ENCODE data around the gene PIP4K2A.

PIP4K2A gene

GRCh38 chr10:22666287-22667092 is 47.9 kb downstream of the PIP4K2A start:
- H3K36me3 ChIP-seq (ENCODE audit: insufficient read depth, low read length): no peaks in the 10 kb centered on the region
- H3K27me3 ChIP-seq (ENCODE audit: insufficient read depth, low read length): no peaks in the 10 kb centered on the region
- no peak overlapping the region for H3K4me3 ChIP-seq (ENCODE audit: low read length)
- H3K9me3 ChIP-seq (ENCODE audit: low read length): no peaks in the 10 kb centered on the region
- peaks cover 16% of the 10 kb centered on the region for H3K4me1 ChIP-seq (ENCODE audit: insufficient read depth, low read length)
- H2AFZ ChIP-seq (ENCODE audit: low read depth, low read length): no peak overlapping the region

- no peaks in the 10 kb centered on the region for H3K9me3 ChIP-seq (ENCODE audit: low read length)
- no peak overlapping the region for H3K4me3 ChIP-seq (ENCODE audit: low read length)
- no peak overlapping the region for H2AFZ ChIP-seq (ENCODE audit: low read depth, low read length)
- H3K4me1 ChIP-seq (ENCODE audit: insufficient read depth, low read length): peaks cover 13% of the 10 kb centered on the region
- no peaks in the 10 kb centered on the region for H3K36me3 ChIP-seq (ENCODE audit: insufficient read depth, low read length)
- no peaks in the 10 kb centered on the region for H3K27me3 ChIP-seq (ENCODE audit: insufficient read depth, low read length)
These were observed 49.0 kb downstream of the PIP4K2A start for GRCh38 chr10:22665329-22665728.

- Histone ChIP-seq H2AFZ (ENCODE audit: low read depth, low read length) (no peak overlapping the region), H3K27me3 (ENCODE audit: insufficient read depth, low read length) (no peaks in the 10 kb centered on the region), H3K9me3 (ENCODE audit: low read length) (no peaks in the 10 kb centered on the region), H3K4me3 (ENCODE audit: low read length) (no peak overlapping the region), H3K4me1 (ENCODE audit: insufficient read depth, low read length) (peaks cover 9% of the 10 kb centered on the region), H3K36me3 (ENCODE audit: insufficient read depth, low read length) (no peaks in the 10 kb centered on the region)
These were observed 51.5 kb downstream of the PIP4K2A start for GRCh38 chr10:22662733-22663330.

- Histone ChIP-seq H3K27me3 (ENCODE audit: insufficient read depth, low read length) (no peaks in the 10 kb centered on the region), H2AFZ (ENCODE audit: low read depth, low read length) (no peak overlapping the region), H3K9me3 (ENCODE audit: low read length) (no peaks in the 10 kb centered on the region), H3K4me1 (ENCODE audit: insufficient read depth, low read length) (peaks cover 9% of the 10 kb centered on the region), H3K4me3 (ENCODE audit: low read length) (no peak overlapping the region), H3K36me3 (ENCODE audit: insufficient read depth, low read length) (no peaks in the 10 kb centered on the region)
These were observed 54.5 kb downstream of the PIP4K2A start for GRCh38 chr10:22659866-22660265.

DNA sequence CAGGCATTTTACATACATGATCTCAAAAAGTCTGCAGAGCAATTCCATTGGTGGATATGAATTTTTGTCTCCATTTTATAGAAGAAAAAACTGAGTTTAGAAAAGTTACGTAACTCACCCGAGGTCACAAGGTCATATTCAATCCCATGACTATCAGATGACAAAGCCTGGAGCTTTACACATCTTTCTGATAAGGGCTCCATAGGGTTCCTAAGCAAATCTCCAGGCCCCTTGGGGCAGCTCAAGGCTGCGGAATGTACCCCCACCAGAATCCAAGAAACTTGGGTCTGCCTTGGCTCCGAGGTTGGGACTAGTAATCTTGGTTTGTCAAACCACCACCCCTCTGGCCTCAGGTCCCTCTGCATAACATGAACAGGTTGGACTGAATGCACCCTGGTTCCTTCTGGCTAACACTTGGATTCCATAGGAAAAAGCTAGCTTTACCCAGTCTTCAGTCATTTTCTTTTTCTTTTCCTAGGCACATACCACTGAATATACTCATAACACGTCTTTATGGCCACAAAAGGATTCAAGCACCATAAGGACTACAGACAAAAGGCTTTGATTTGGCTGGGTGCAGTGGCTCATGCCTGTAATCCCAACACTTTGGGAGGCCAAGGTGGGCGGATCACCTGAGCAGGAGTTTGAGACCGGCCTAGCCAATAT is 55.5 kb downstream of the PIP4K2A start:
- Histone ChIP-seq H3K27me3 (ENCODE audit: insufficient read depth, low read length) (no peaks in the 10 kb centered on the region), H3K36me3 (ENCODE audit: insufficient read depth, low read length) (no peaks in the 10 kb centered on the region), H3K9me3 (ENCODE audit: low read length) (no peaks in the 10 kb centered on the region), H2AFZ (ENCODE audit: low read depth, low read length) (no peak overlapping the region), H3K4me1 (ENCODE audit: insufficient read depth, low read length) (peaks cover 9% of the 10 kb centered on the region), H3K4me3 (ENCODE audit: low read length) (no peak overlapping the region)

- Histone ChIP-seq H2AFZ (ENCODE audit: low read depth, low read length) (no peak overlapping the region), H3K9me3 (ENCODE audit: low read length) (no peaks in the 10 kb centered on the region), H3K4me1 (ENCODE audit: insufficient read depth, low read length) (peaks cover 5% of the 10 kb centered on the region), H3K4me3 (ENCODE audit: low read length) (no peak overlapping the region), H3K36me3 (ENCODE audit: insufficient read depth, low read length) (no peaks in the 10 kb centered on the region), H3K27me3 (ENCODE audit: insufficient read depth, low read length) (no peaks in the 10 kb centered on the region)
These were observed 56.7 kb downstream of the PIP4K2A start for GRCh38 chr10:22657566-22658225.

DNA sequence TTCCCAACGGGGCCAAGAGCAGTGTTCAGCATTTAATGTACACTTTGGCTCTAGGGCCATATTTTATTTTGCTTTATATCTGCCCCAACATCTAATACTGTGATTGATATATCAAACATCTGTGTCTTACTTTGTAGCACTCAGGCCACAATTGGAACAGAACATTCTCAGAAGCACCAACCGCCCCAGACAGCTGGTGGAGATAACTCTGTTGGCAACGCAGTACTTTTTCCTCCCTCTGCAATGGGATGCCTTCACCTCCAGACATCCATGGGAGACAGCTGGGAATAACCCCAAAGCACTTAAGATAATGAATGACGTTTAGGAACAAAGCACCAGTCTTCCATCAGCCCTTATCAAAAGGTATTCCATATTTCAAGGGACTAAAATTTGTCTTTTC is 57.4 kb downstream of the PIP4K2A start:
- no peaks in the 10 kb centered on the region for H3K9me3 ChIP-seq (ENCODE audit: low read length)
- H3K27me3 ChIP-seq (ENCODE audit: insufficient read depth, low read length): no peaks in the 10 kb centered on the region
- H3K4me1 ChIP-seq (ENCODE audit: insufficient read depth, low read length): no peaks in the 10 kb centered on the region
- H2AFZ ChIP-seq (ENCODE audit: low read depth, low read length): no peak overlapping the region
- H3K36me3 ChIP-seq (ENCODE audit: insufficient read depth, low read length): no peaks in the 10 kb centered on the region
- H3K4me3 ChIP-seq (ENCODE audit: low read length): no peak overlapping the region

- H3K9me3 ChIP-seq (ENCODE audit: low read length): no peaks in the 10 kb centered on the region
- no peaks in the 10 kb centered on the region for H3K27me3 ChIP-seq (ENCODE audit: insufficient read depth, low read length)
- no peak overlapping the region for H3K4me3 ChIP-seq (ENCODE audit: low read length)
- no peaks in the 10 kb centered on the region for H3K4me1 ChIP-seq (ENCODE audit: insufficient read depth, low read length)
- H3K36me3 ChIP-seq (ENCODE audit: insufficient read depth, low read length): no peaks in the 10 kb centered on the region
- H2AFZ ChIP-seq (ENCODE audit: low read depth, low read length): no peak overlapping the region
These were observed 58.3 kb downstream of the PIP4K2A start for GRCh38 chr10:22656036-22656435.

DNA sequence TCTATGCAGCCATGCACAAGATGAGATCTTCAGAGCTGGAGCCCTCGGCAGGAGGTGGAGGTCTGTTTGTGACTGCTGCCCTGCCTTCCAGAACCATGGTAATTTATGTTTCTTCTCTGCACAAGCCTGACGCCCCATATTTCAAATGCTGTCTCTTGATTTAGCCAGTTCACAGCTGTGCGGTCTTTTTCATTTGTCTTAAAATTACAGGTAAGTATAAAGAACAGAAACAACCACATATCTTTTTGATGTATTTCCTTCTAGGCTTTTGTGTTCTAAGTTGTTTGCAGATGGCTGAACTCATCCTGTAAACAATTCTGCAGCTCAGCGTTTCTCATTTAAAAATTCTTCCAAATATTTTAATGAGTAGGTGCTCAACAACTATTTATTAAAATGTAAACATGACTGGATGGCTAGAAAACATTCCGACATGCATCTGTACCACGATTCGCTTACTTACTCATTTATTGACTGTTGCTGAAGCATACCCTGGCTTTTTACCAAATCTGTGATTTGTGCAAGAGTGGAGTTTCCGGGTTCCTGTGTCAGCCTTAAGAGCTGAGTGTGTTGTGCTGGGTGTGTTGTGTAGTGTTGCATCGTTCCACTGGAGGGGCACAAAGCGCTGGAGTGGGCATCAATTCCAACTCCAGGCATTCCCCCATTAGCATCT is 58.9 kb downstream of the PIP4K2A start:
- Histone ChIP-seq H3K27me3 (ENCODE audit: insufficient read depth, low read length) (no peaks in the 10 kb centered on the region), H3K4me3 (ENCODE audit: low read length) (no peak overlapping the region), H3K4me1 (ENCODE audit: insufficient read depth, low read length) (no peaks in the 10 kb centered on the region), H3K9me3 (ENCODE audit: low read length) (no peaks in the 10 kb centered on the region), H3K36me3 (ENCODE audit: insufficient read depth, low read length) (no peaks in the 10 kb centered on the region), H2AFZ (ENCODE audit: low read depth, low read length) (no peak overlapping the region)

DNA sequence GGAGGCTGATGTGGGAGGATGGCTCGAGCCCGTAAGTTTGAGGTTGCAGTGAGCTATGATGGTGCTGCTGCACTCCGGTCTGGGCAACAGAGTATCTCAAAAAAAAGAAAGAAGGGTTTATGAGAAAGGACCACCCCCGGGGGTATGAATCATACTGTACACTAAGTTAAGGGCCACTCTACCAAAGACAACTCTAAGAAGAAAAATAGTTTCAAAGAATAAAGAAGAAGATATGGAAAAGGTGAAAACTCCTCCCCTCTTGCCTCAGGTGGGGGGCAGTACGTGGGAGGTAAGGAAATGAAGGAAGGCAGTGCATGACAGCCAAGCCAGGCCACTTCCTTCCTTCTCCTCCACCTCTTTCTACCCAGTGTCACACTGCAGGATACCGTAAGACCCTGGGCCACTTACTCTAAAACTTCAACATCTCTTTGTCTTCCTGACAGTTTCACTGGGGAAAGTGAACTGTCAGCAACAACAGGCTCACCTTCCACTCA is 61.3 kb downstream of the PIP4K2A start:
- Histone ChIP-seq H2AFZ (ENCODE audit: low read depth, low read length) (no peak overlapping the region), H3K9me3 (ENCODE audit: low read length) (no peaks in the 10 kb centered on the region), H3K4me1 (ENCODE audit: insufficient read depth, low read length) (no peaks in the 10 kb centered on the region), H3K27me3 (ENCODE audit: insufficient read depth, low read length) (no peaks in the 10 kb centered on the region), H3K4me3 (ENCODE audit: low read length) (no peak overlapping the region), H3K36me3 (ENCODE audit: insufficient read depth, low read length) (no peaks in the 10 kb centered on the region)

GRCh38 chr10:22651276-22651980 is 63.0 kb downstream of the PIP4K2A start:
- H3K27me3 ChIP-seq (ENCODE audit: insufficient read depth, low read length): no peaks in the 10 kb centered on the region

DNA sequence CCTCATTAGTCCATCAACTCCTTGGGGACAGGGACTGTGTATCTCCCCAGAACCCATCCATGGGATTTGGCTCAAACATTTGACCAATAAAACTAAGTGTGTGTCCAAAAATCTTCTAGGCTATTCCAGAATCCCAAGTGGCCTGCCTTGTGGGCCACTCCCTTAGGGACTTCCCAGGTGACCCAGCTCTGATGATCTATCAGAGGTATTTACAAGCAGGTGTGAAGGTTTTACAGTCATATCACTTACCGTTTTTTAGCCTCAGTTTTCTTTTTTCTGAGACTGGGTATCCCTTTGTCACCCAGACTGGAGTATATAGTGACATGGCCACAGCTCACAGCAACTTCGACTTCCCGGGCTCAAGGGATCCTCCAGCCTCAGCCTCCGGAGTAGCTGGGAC is 64.4 kb downstream of the PIP4K2A start:
- Histone ChIP-seq H3K27me3 (ENCODE audit: insufficient read depth, low read length) (no peaks in the 10 kb centered on the region), H3K9me3 (ENCODE audit: low read length) (no peaks in the 10 kb centered on the region), H3K4me3 (ENCODE audit: low read length) (no peak overlapping the region), H2AFZ (ENCODE audit: low read depth, low read length) (no peak overlapping the region), H3K36me3 (ENCODE audit: insufficient read depth, low read length) (no peaks in the 10 kb centered on the region), H3K4me1 (ENCODE audit: insufficient read depth, low read length) (peaks cover 8% of the 10 kb centered on the region)

More at GRCh38 chr10:22651276-22651980, 63.0 kb downstream of the PIP4K2A start:
- Histone ChIP-seq H3K36me3 (ENCODE audit: insufficient read depth, low read length) (no peaks in the 10 kb centered on the region), H3K9me3 (ENCODE audit: low read length) (no peaks in the 10 kb centered on the region), H2AFZ (ENCODE audit: low read depth, low read length) (no peak overlapping the region), H3K4me3 (ENCODE audit: low read length) (no peak overlapping the region), H3K4me1 (ENCODE audit: insufficient read depth, low read length) (peaks cover 8% of the 10 kb centered on the region)
